Activated CD8-positive, alpha-beta memory T cell treated with anti-CD3 and anti-CD28 coated beads, Interleukin-2, amount 50 U/mL, for 4 hours (primary cell): ENCODE results near the gene G6PC1.
"Not testable (repeated sequence)": the region's sequence is repeated elsewhere in the genome, so short reads cannot be mapped to it uniquely, and the experiment has no call there.

Source experiments
- DNase-seq: peaks from one replicate; pipeline ENCODE4 v3.0.0-alpha.2; 2020

The G6PC1 gene

GRCh38 chr17:42873932-42874695 lies 26.5 kb upstream of the G6PC1 start:
- not testable (repeated sequence) for DNase-seq

- DNase-seq: no peak
These were observed 23.6 kb upstream of the G6PC1 start for GRCh38 chr17:42877037-42877436.

DNA sequence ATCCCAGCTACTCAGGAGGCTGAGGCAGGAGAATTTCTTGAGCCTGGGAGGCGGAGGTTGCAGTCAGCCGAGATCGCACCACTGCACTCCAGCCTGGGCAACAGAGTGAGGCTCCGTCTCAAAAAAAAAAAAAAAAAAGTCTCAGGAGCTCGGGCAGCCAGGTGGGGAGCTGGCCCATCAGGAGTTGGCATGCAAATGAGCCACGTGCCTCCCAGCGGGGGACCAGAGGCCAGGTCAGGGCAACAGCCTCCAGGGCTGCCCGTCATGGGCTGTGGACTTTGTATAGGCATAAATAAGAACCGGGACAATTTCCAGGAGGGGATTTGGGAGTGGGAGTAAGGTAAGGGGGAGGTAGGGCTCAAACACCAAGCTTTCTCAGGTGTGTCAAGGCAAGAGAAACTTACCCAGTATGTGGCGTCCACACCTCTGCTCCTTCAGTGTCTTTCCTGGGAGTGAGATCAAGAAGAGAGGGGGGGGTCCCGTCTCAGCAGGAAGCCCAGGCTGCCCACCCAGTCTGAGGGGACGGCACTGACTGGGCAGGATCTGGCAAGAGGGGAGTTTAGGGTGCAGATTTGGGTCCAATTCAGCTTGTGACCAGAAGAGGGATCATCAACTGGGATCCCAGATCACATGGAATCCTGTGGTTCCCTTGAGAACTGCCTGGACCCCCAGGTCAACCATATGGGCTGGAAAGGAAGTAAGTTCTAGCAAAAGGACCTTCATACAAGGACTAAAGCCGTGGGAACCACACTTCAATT lies 22.3 kb upstream of the G6PC1 start:
- DNase-seq: no peak

DNA sequence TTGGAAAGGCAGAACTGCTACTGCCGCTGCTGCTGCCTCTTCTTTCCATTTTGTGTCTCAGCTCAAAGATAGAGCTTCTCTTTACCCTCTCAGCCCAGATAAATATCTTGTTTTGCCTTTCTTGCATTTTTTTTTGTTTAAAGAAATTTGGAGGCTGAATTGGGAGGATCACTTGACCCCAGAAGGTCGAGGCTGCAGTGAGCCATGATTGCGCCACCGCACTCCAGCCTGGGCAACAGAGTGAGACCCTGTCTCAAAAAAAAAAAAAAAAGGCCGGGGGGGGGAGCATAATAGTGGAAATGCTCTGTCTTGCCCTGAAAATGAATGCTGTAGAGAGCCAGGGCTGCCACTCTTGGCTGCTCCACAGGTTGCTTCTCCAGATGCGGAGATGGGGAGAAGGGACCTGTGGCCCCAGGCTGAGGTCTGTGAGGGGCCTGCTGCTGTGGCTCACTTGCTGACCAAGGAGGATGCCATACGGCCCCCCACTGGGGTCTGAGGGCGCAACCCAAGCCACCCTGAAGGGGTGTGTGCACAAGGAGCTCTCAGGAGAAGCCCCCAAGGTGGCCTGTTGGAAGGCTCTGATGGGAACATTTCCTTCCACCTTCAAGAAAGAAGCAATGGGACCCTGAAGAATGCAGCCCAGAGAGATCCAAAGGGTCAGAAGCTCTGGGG lies 21.5 kb upstream of the G6PC1 start:
- no peak for DNase-seq

- no peak for DNase-seq
These were observed 21.0 kb upstream of the G6PC1 start for GRCh38 chr17:42879596-42879985.

DNA sequence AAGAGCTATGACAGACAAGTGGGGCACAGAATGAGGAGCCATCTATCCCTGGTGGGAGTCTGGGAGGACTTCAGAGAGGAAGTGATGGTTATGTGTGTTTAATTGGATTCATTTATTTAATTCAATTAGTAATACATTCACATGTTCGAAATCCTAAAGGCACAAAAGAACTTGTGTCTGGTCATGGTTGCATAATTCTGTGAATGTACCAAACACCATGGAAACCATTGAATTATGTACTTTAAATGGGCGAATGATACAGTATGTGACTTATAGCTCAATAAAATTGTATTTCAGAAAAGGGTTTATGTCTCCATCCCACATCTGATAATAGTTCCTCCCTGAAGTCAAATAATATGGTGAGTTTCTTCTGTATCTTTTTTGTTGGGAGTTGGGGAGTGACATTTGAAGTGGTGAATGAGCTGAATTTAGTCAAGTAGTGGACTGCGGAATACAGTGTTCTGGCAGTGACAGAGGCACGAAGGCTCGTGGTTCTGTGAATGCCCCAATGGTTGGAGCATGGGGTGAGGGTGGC lies 19.8 kb upstream of the G6PC1 start:
- DNase-seq: no peak

GRCh38 chr17:42881706-42882105 lies 18.9 kb upstream of the G6PC1 start:
- DNase-seq: not testable (repeated sequence)

DNA sequence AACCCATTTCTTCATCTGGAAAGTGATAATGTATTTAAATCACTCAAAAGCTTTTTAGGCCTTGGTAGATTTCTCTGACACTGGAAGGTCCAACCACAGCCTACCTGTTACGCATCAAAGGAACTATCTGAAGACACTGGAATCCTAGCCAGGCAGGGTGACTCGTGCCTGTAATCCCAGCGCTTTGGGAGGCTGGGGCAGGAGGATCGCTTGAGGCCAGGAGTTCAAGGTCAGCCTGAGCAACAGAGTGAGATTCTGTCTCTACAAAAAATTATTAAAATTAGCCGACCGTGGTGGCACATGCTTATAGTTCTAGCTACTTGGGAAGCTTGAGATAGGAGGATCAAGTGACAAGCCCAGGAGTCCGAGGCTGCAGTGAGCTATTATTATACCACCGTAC lies 18.4 kb upstream of the G6PC1 start:
- no peak for DNase-seq

DNA sequence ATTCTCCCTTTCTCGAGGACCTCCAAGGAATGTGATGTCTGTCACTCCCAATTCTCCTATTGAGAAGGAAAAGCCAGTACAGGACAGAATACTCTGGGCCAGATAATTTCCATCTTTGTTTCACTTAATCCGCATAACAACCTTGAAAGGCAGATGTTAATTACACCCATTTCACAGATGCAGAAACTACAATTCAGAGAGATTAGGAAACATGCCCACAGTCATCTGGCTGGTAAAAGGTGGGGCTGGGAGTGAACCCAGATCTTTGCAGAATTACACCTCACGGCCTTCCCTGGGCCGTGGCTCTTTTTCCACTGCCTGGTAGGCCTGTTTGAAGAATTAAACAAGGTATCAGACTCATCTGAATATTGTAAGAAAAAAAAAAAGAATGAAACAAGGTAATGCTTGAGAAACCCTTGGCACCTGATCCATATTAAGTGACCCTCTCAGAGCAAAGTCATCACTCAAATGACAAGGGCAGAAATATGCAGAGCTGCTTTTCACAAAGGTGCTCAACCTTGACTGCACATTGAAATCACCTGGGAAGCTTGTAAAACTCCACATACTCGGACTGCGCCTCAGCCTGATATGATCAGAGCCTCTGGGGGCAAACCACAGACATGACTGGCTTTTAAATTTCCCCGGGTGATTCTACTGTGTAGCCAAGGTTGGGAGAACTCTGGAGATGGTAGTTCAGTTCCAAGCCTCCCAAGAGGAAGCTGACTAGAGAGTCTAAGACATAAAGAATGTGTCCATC lies 16.6 kb upstream of the G6PC1 start:
- DNase-seq: no peak

DNA sequence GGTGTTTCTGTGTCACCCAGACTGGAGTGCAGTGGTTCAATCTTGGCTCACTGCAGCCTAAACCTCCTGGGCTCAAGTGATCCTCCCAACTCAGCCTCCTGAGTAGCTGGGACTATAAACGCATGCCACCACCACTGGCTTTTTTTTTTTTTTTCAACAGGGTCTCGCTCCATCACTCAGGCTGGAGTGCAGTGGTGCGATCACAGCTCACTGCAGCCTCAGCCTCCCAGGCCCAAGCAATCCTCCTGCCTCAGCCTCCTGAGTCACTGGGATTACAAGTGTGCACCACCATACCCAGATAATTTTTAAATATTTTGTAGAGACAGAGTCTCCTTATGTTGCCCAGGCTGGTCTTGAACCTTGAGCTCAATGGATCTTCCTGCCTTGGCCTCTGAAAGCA lies 14.8 kb upstream of the G6PC1 start:
- not testable (repeated sequence) for DNase-seq

- DNase-seq: no peak
These were observed 14.1 kb upstream of the G6PC1 start for GRCh38 chr17:42886283-42887176.

GRCh38 chr17:42889809-42890208 lies 10.8 kb upstream of the G6PC1 start:
- no peak for DNase-seq

DNA sequence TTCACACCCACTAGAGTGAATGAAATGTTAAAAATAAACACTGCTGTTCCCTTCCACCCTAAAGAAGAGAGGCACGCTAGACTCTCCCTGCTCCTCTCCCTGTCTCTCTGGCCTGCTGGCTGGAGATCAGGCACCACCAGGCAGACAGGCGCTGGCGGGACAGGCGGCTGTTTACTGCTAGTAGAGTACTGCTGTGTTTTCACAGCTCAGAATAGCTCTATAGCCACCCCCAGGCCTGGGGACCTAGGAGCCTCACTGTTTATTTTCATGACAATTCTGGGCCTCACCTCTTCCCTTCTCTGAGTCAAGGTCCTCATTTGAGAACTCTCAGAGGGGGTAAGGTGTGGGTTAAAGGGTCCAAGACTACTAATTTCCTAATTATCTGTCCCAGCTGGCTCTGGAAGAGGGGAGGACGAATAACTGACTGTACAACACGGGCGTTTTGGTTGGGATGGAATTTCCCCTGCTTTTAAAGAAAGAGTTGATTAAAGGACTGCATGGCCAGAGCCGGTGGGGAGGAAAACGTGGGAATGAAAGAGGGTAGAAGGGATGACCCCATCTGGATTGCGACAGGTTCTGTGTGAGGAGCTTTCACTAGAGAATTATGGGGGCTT lies 9.0 kb upstream of the G6PC1 start:
- DNase-seq: no peak

DNA sequence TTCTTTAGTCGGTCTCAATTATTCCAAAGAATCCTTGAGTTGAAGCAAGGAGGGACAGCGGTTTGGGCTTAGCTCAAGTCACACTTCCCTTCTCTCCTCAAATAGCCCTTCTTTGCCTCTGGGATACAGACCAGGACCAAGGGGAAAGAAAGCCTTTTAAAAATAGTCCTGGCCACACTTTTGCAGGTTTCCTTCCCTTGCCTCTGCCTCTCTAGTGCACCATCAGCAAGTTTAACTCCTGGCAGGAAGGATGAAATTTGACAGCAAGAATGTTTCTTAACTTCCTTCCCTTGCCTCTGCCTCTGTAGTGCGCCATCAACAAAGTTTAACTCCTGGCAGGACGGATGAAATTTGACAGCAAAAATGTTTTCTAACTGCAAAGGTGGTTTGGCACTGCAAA lies 7.2 kb upstream of the G6PC1 start:
- DNase-seq: no peak

DNA sequence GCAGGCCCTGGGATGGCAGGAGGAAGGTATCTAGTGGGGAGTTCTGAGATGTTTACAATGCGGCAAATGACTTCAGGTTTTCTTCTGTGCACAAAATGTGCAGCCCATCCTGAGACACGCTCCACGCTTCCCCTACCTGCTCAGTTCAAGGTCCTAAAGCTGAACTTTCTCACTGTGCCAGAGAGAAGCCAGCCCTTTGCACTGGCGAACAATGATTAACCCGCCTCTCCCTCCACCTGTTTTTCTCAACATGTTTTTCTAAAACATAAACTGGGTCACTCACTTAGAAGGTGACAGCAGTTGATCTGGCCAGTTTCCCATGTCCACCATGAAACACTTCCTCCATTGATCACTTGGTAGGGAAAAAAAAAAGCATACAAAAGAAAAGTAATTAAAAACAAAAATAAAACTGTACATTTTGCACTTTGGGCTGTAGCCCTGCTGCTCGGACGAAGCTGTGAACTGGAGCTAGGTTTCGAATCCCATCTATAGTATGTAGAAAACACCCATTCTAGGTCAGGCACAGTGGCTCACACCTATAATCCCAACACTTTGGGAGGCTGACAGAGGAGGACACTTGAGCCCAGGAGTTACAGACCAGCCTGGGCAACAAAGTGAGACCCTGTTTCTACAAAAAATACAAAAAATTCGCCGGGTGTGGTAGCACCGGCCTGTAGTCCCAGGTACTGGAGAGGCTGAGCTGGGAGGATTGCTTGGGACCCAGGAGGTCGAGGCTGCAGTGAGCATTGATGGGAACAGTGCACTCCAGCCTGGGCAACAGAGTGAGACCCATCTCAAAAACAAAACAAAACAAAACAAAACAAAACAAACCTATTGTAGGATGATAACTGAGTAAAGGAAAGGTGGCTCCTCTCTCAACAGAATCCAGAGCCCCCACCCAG lies 6.1 kb upstream of the G6PC1 start:
- DNase-seq: no peak

DNA sequence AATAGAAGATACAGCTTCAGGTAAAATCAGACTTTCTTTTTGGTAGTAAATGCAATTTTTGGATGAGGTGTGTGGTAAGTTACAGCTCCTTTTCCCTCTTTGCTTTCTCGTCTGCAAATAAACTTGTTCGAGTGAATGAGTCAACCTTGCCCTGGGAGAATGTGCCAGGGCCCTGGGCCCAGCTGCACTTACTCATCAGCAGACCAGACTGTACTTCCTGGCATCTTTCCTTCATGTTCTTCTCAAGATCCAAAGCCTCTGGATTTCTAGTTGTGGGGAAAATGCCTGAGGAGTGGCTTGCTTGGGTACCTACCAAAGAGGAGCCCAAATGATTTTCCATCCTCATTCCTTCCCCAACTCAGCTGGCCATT lies 5.4 kb upstream of the G6PC1 start:
- no peak for DNase-seq

DNA sequence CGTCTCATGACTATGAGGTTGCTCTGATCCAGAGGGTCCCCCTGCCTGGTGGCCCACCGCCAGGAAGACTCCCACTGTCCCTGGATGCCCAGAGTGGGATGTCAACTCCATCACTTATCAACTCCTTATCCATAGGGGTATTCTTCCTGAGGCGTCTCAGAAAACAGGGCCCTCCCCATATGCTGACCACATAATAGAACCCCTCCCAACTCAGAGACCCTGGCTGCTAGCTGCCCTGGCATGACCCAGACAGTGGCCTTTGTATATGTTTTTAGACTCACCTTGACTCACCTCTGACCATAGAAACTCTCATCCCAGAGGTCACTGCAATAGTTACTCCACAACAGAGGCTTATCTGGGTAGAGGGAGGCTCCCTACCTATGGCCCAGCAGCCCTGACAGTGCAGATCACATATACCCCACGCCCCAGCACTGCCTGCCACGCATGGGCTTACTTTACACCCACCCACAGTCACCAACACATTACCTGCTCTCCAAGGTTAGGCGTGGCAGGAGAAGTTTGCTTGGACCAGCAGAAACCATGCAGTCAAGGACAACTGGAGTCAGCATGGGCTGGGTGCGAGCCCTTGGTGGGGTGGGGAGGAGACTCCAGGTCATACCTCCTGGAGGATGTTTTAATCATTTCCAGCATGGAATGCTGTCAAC lies 2.3 kb upstream of the G6PC1 start:
- DNase-seq: no peak

GRCh38 chr17:42899981-42900380 lies 618 bp upstream of the G6PC1 start:
- not testable (repeated sequence) for DNase-seq

GRCh38 chr17:42901535-42902229 lies 1.1 kb downstream of the G6PC1 start:
- DNase-seq: no peak
